Gastroesophageal sphincter (tissue), 3 donors: ENCODE data around the gene CHCHD6.

ENCODE experiments used
- CTCF ChIP-seq, 4 experiments: fragments of 200-600 bp in 2 of 4; fragments of 450-650 bp in 2 of 4; sonication (generic) in 1 of 4; IDR thresholded peaks; one replicate each; pipeline ENCODE4 v1.5.1; 2017 to 2019; ENCODE audit warnings: antibody characterized with exemption in 4 of 4, mild to moderate bottlenecking in 2 of 4, moderate library complexity in 2 of 4
- EP300 ChIP-seq: sonication (generic); formaldehyde crosslinking; IDR thresholded peaks from one replicate; pipeline ENCODE4 v1.6.1; 2017; ENCODE audit warnings: antibody characterized with exemption, mild to moderate bottlenecking
- POLR2A ChIP-seq, 2 donors: fragments of 450-650 bp; IDR thresholded peaks; one replicate each; pipeline ENCODE4 v1.6.1; 2017; ENCODE audit warnings: antibody characterized with exemption in 2 of 2, mild to moderate bottlenecking in 2 of 2, moderate library complexity in 1 of 2
- POLR2AphosphoS5 ChIP-seq: sonication (generic); formaldehyde crosslinking; IDR thresholded peaks from one replicate; pipeline ENCODE4 v1.6.1; 2017; ENCODE audit warnings: antibody characterized with exemption

- TF ChIP-seq CTCF (IDR thresholded peaks at IDR 0.05) (no peak), POLR2AphosphoS5 (no peak), POLR2A (IDR thresholded peaks at IDR 0.05) (no peak), EP300 (no peak)
Observed at GRCh38 chr3:126896968-126897367, 192.9 kb downstream of the CHCHD6 start.
